ENCODE results near the gene ACAD11. TPM values are rescaled to one million over a fixed set of nuclear protein-coding genes. Genes with fewer than 3 reads are reported as not detected.

The ACAD11 gene
- total RNA-seq, 1 experiment from 2014 or later, result 12.6 TPM

- no TSS peak for BruUV-seq (replicated peaks)
- Histone ChIP-seq H4K20me1 (ENCODE audit: insufficient read depth) (no peaks in the 10 kb centered on the region), H2AFZ (ENCODE audit: low read depth, low read length, poor library complexity, severe bottlenecking) (no peak overlapping the region), H3K9me3 (ENCODE audit: control insufficient read depth in 1 of 2, insufficient read depth in 1 of 2, low read depth in 1 of 2, low read length in 2 of 2) (no peaks in the 10 kb centered on the region), H3K9ac (ENCODE audit: low read length) (no peak overlapping the region), H3K9me2 (ENCODE audit: insufficient read depth) (no peaks in the 10 kb centered on the region), H3K4me1 (ENCODE audit: control insufficient read depth in 1 of 2, insufficient read depth in 2 of 2, low read length in 2 of 2) (no peaks in the 10 kb centered on the region), H3K4me3 (replicated peaks in 1 of 2; ENCODE audit: low read depth in 1 of 2, low read length in 2 of 2) (no peak overlapping the region), H3K4me2 (ENCODE audit: low read length) (no peak overlapping the region), H3K27me3 (ENCODE audit: insufficient read depth, low read length) (no peaks in the 10 kb centered on the region), H3K79me2 (ENCODE audit: insufficient read depth, low read length) (no peaks in the 10 kb centered on the region), H3K36me3 (ENCODE audit: control insufficient read depth in 1 of 2, insufficient read depth in 2 of 2, low read length in 2 of 2) (peaks cover 2 to 6% of the 10 kb centered on the region in 2 experiments; a peak in 1 of 4 replicates), H3K27ac (ENCODE audit: low read depth, low read length) (no peak overlapping the region)
- ChIA-PET CTCF (interaction anchor here (1.8 kb wide), 1 partner anchor 102 kb away, joined by 6 read pairs; no protein-coding TSS in a partner anchor), POLR2A (no interaction called here), RAD21 (ENCODE audit: low non-redundant PET in 1 of 2, low total read pairs in 2 of 2, uncharacterized antibody in 2 of 2, unreplicated experiment in 2 of 2) (no interaction called here)
- DNase-seq (ENCODE audit: low read depth, low spot score), result no peak
- TF ChIP-seq ZNF274 (IDR thresholded peaks at IDR 0.05; ENCODE audit: low read depth, low read length) (no peak), SRF (IDR thresholded peaks at IDR 0.05; ENCODE audit: low read depth) (no peak), EZH2 (IDR thresholded peaks at IDR 0.05) (no peak), POLR2AphosphoS5 (IDR thresholded peaks at IDR 0.05; ENCODE audit: low read depth, low read length) (no peak), TCF7L2 (IDR thresholded peaks at IDR 0.05; ENCODE audit: borderline replicate concordance, extremely low read depth, insufficient read depth, insufficient read length) (no peak), EZH2phosphoT487 (IDR thresholded peaks at IDR 0.05; ENCODE audit: borderline replicate concordance) (no peak), EGR1 (IDR thresholded peaks at IDR 0.05; ENCODE audit: low read depth) (no peak), ZFX (IDR thresholded peaks at IDR 0.05) (no peak), CBX3 (IDR thresholded peaks at IDR 0.05; ENCODE audit: low read depth) (no peak)
- TF ChIP-seq, protein P1, sequence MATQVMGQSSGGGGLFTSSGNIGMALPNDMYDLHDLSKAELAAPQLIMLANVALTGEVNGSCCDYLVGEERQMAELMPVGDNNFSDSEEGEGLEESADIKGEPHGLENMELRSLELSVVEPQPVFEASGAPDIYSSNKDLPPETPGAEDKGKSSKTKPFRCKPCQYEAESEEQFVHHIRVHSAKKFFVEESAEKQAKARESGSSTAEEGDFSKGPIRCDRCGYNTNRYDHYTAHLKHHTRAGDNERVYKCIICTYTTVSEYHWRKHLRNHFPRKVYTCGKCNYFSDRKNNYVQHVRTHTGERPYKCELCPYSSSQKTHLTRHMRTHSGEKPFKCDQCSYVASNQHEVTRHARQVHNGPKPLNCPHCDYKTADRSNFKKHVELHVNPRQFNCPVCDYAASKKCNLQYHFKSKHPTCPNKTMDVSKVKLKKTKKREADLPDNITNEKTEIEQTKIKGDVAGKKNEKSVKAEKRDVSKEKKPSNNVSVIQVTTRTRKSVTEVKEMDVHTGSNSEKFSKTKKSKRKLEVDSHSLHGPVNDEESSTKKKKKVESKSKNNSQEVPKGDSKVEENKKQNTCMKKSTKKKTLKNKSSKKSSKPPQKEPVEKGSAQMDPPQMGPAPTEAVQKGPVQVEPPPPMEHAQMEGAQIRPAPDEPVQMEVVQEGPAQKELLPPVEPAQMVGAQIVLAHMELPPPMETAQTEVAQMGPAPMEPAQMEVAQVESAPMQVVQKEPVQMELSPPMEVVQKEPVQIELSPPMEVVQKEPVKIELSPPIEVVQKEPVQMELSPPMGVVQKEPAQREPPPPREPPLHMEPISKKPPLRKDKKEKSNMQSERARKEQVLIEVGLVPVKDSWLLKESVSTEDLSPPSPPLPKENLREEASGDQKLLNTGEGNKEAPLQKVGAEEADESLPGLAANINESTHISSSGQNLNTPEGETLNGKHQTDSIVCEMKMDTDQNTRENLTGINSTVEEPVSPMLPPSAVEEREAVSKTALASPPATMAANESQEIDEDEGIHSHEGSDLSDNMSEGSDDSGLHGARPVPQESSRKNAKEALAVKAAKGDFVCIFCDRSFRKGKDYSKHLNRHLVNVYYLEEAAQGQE (IDR thresholded peaks at IDR 0.05; ENCODE audit: low read depth), result no peak
- TF ChIP-seq, protein P2, sequence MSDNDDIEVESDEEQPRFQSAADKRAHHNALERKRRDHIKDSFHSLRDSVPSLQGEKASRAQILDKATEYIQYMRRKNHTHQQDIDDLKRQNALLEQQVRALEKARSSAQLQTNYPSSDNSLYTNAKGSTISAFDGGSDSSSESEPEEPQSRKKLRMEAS (IDR thresholded peaks at IDR 0.05), result no peak
- intact Hi-C loops (cut with micrococcal nuclease), result loop anchor here (5.0 kb wide), 1 partner anchor 286 kb away; no protein-coding TSS in a partner anchor
- no peak for ATAC-seq
These were observed 20.9 kb downstream of the ACAD11 start for GRCh38 chr3:132638706-132639105.

Data from HCT116 (cell line).